HG03378 (cell line): Measurements from ENCODE around the gene MUC20.
"Not testable (repeated sequence)": the region's sequence is repeated elsewhere in the genome, so short reads cannot be mapped to it uniquely, and the experiment has no call there.

Source experiments
- ATAC-seq: cut with Tn5 transposase; IDR thresholded peaks from one replicate; pipeline ENCODE4 v1.9.1; 2021; ENCODE audit warnings: mild to moderate bottlenecking, moderate library complexity; ENCODE audit not compliant: unreplicated experiment

Gene MUC20

GRCh38 chr3:195692781-195693427, 27.9 kb upstream of the MUC20 start:
- no peak for ATAC-seq

- no peak for ATAC-seq
Observed at GRCh38 chr3:195693428-195694216, 27.2 kb upstream of the MUC20 start.

- not testable (repeated sequence) for ATAC-seq
Observed at GRCh38 chr3:195694217-195695076, 26.3 kb upstream of the MUC20 start.

GRCh38 chr3:195696632-195697278, 24.0 kb upstream of the MUC20 start:
- ATAC-seq, result no peak

GRCh38 chr3:195697582-195698324, 23.0 kb upstream of the MUC20 start:
- no peak for ATAC-seq

- ATAC-seq, result no peak
Observed at GRCh38 chr3:195698325-195698646, 22.5 kb upstream of the MUC20 start.

GRCh38 chr3:195698647-195699387, 22.0 kb upstream of the MUC20 start:
- ATAC-seq, result no peak

GRCh38 chr3:195699388-195699771, 21.4 kb upstream of the MUC20 start:
- no peak for ATAC-seq

GRCh38 chr3:195699860-195700259, 20.9 kb upstream of the MUC20 start:
- no peak for ATAC-seq

- no peak for ATAC-seq
Observed at GRCh38 chr3:195700319-195700718, 20.5 kb upstream of the MUC20 start.

GRCh38 chr3:195701042-195701915, 19.5 kb upstream of the MUC20 start:
- no peak for ATAC-seq

GRCh38 chr3:195703776-195704175, 17.0 kb upstream of the MUC20 start:
- ATAC-seq, result no peak

GRCh38 chr3:195704433-195704999, 16.3 kb upstream of the MUC20 start:
- ATAC-seq, result no peak

GRCh38 chr3:195705081-195705991, 15.4 kb upstream of the MUC20 start:
- no peak for ATAC-seq

GRCh38 chr3:195708061-195708460, 12.7 kb upstream of the MUC20 start:
- no peak for ATAC-seq

- ATAC-seq, result no peak
Observed at GRCh38 chr3:195708626-195709481, 11.9 kb upstream of the MUC20 start.

GRCh38 chr3:195709676-195710085, 11.1 kb upstream of the MUC20 start:
- ATAC-seq, result no peak
